Body of pancreas (tissue), 4 donors: ENCODE data around the gene COMP.

Experiments
- CTCF ChIP-seq, 7 experiments: fragments of 450-650 bp in 4 of 7; fragments of 200-600 bp in 3 of 7; sonication (generic) in 3 of 7; IDR thresholded peaks; one replicate each; pipeline ENCODE4 v1.5.1; 2016 to 2019; ENCODE audit warnings: antibody characterized with exemption in 7 of 7
- POLR2A ChIP-seq, 3 donors: fragments of 450-650 bp; IDR thresholded peaks; one replicate each; pipeline ENCODE4 v1.6.1; 2016; ENCODE audit warnings: antibody characterized with exemption in 3 of 3, mild to moderate bottlenecking in 2 of 3

GRCh38 chr19:18759995-18760426 is 31.1 kb downstream of the COMP start:
- no peak for TF ChIP-seq CTCF (IDR thresholded peaks at IDR 0.05)
- no peak for TF ChIP-seq POLR2A (IDR thresholded peaks at IDR 0.05)
